Breast epithelium (tissue), 4 donors: Measurements from ENCODE around the gene OPRPN. TPM values are rescaled to one million over a fixed set of nuclear protein-coding genes. Genes with fewer than 3 reads are reported as not detected.

Experiments used
- DNase-seq, 2 donors: peaks; one replicate each; pipeline ENCODE4 v3.0.0-alpha.2; 2019; ENCODE audit warnings: low spot score in 2 of 2
- H3K27ac ChIP-seq, 2 donors: fragments of 200-600 bp; sonication (generic) in 1 of 2; one replicate each; pipeline ENCODE4 v1.5.1; 2016 to 2019; ENCODE audit warnings: mild to moderate bottlenecking in 1 of 2
- H3K27me3 ChIP-seq, 2 donors: fragments of 200-600 bp; sonication (generic) in 1 of 2; one replicate each; pipeline versions ENCODE4 v1.5.1 to v1.6.0; 2017 to 2019; ENCODE audit warnings: control low read depth in 1 of 2, mild to moderate bottlenecking in 1 of 2
- H3K36me3 ChIP-seq: fragments of 200-600 bp; one replicate; pipeline ENCODE4 v1.5.1; 2019
- H3K4me1 ChIP-seq, 2 donors: fragments of 200-600 bp; sonication (generic); one replicate each; pipeline ENCODE4 v1.5.1; 2016 to 2019; ENCODE audit warnings: control low read depth in 1 of 2
- H3K4me3 ChIP-seq, 3 donors: fragments of 200-600 bp; sonication (generic); 1 replicate in 2 of 3; 2 replicates in 1 of 3; pipeline ENCODE4 v1.5.1; 2016 to 2019; ENCODE audit warnings: mild to moderate bottlenecking in 3 of 3, moderate library complexity in 2 of 3
- H3K9me3 ChIP-seq, 2 donors: fragments of 200-600 bp; sonication (generic) in 1 of 2; one replicate each; pipeline ENCODE4 v1.5.1; 2016 to 2019; ENCODE audit warnings: control low read depth in 1 of 2
- POLR2A ChIP-seq: fragments of 450-650 bp; IDR thresholded peaks from one replicate; pipeline ENCODE4 v1.6.1; 2016; ENCODE audit warnings: antibody characterized with exemption, mild to moderate bottlenecking, moderate library complexity
- POLR2AphosphoS5 ChIP-seq, 3 donors: sonication (generic); formaldehyde crosslinking; IDR thresholded peaks; one replicate each; pipeline ENCODE4 v1.6.1; 2017; ENCODE audit warnings: antibody characterized with exemption in 3 of 3
- intact Hi-C: fragments of 100-400 bp; cut with DNase I; formaldehyde crosslinking; loops from one replicate; pipeline ENCODE4 v1.15.1; 2023; ENCODE audit warnings: low total_unique reads
- total RNA-seq, 3 donors: library from RNA; depleted of rRNA; stranded (reverse); fragments of >200 nt; gene quantifications; one replicate each; pipeline ENCODE4 v1.1.0, GENCODE V29; 2016
- TF ChIP-seq, protein P1 (sequence below), 3 donors: fragments of 450-650 bp; IDR thresholded peaks; one replicate each; pipeline ENCODE4 v1.5.1; 2016 to 2017; ENCODE audit warnings: antibody characterized with exemption in 3 of 3, mild to moderate bottlenecking in 3 of 3, moderate library complexity in 3 of 3

OPRPN gene
- total RNA-seq, 3 donors from 2014 or later = 1.0 TPM; not detected in 2

DNA sequence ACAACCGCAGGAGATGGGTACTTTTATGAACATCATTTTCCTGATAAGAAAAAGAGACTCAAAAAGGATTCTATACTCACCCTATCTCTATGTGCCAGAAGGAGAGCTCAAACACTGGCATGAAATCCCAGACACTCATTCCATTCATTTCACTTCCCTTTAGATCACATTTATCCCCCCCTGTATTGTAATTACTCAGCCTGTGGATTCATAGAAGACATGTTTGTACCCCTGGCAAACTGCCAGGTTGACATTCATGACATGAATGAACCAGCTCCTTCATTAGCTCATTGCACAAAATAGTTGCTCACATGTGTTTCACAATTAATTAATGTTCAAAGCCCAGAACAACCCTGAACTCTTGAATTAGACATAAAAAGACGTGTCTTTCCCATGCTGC lies 32.3 kb upstream of the OPRPN start:
- Histone ChIP-seq H3K27me3 (no peaks in the 10 kb centered on the region), H3K36me3 (no peaks in the 10 kb centered on the region), H3K4me1 (no peaks in the 10 kb centered on the region), H3K4me3 (no peak overlapping the region), H3K27ac (no peak overlapping the region), H3K9me3 (no peaks in the 10 kb centered on the region)
- TF ChIP-seq POLR2AphosphoS5 (IDR thresholded peaks at IDR 0.05) (no peak), POLR2A (no peak)
- TF ChIP-seq, protein P1, sequence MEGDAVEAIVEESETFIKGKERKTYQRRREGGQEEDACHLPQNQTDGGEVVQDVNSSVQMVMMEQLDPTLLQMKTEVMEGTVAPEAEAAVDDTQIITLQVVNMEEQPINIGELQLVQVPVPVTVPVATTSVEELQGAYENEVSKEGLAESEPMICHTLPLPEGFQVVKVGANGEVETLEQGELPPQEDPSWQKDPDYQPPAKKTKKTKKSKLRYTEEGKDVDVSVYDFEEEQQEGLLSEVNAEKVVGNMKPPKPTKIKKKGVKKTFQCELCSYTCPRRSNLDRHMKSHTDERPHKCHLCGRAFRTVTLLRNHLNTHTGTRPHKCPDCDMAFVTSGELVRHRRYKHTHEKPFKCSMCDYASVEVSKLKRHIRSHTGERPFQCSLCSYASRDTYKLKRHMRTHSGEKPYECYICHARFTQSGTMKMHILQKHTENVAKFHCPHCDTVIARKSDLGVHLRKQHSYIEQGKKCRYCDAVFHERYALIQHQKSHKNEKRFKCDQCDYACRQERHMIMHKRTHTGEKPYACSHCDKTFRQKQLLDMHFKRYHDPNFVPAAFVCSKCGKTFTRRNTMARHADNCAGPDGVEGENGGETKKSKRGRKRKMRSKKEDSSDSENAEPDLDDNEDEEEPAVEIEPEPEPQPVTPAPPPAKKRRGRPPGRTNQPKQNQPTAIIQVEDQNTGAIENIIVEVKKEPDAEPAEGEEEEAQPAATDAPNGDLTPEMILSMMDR (IDR thresholded peaks at IDR 0.05) = no peak
- intact Hi-C loops = no loop called here
- DNase-seq = no peak

DNA sequence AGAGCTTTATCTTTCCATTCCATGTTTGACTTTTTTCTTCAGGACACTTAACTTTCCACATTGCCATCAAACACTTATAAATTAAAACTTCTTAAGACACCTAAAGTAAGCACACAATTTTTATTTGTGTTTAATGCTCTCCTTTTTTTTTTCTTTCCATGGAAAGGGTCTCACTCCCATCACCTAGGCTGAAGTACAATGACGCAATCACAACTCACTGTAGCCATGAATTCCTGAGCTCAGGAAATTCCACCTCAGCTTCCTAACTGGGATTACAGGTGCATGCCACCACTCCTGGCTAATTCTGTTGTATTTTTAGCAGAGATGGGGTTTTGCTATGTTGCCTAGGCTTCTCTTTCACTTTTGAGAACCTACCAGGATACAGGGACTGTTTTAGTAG lies 29.9 kb upstream of the OPRPN start:
- H3K4me3 ChIP-seq = no peak overlapping the region
- no peak for DNase-seq
- no peaks in the 10 kb centered on the region for H3K9me3 ChIP-seq
- H3K27ac ChIP-seq = no peak overlapping the region
- no peaks in the 10 kb centered on the region for H3K36me3 ChIP-seq
- intact Hi-C loops = no loop called here
- no peaks in the 10 kb centered on the region for H3K27me3 ChIP-seq
- no peaks in the 10 kb centered on the region for H3K4me1 ChIP-seq
- TF ChIP-seq, protein P1 (IDR thresholded peaks at IDR 0.05) = no peak
- TF ChIP-seq POLR2AphosphoS5 (IDR thresholded peaks at IDR 0.05) (no peak), POLR2A (no peak)

DNA sequence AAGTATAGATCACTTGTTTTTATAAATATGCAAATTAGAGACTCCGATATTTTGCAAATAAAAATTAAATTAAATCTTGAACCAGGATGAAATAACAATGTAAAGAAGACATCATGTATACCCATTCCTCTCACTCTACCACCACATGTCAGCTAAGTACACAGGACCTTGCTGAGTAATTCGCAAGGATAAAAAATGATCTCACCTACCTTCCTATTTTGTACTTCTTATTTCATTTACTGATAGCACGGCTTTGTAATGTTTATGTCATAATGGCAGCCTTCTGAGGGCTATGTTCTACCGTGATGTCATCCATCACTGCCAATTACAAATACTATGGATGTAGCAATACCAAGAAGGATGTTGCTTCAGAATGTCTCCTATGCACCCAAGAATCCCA lies 25.8 kb upstream of the OPRPN start:
- no peaks in the 10 kb centered on the region for H3K4me1 ChIP-seq
- H3K4me3 ChIP-seq = no peak overlapping the region
- no peaks in the 10 kb centered on the region for H3K36me3 ChIP-seq
- intact Hi-C loops = no loop called here
- H3K9me3 ChIP-seq = no peaks in the 10 kb centered on the region
- DNase-seq = no peak
- H3K27ac ChIP-seq = no peak overlapping the region
- TF ChIP-seq POLR2A (no peak), POLR2AphosphoS5 (IDR thresholded peaks at IDR 0.05) (no peak)
- TF ChIP-seq, protein P1 (IDR thresholded peaks at IDR 0.05) = no peak
- no peaks in the 10 kb centered on the region for H3K27me3 ChIP-seq

DNA sequence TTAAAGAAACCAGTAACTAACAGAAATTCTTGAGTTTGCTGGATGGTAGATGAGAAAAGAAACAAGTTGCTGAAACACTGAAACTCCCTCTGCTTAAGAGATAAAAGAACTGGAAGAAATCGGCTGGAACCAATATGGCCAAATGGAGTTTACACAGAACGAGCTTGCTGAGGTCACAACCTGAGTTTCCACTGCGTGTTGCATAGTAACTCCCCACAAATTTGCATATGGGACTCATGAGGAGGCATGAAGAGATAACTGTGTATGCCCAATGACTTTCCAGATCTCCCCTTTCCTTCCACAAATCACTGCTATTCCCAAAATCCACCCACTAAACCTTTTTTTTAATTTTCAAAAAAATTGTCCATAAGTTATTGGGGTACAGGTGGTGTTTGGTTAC lies 25.0 kb upstream of the OPRPN start:
- no peak for DNase-seq
- TF ChIP-seq POLR2A = no peak
- TF ChIP-seq POLR2AphosphoS5 (IDR thresholded peaks at IDR 0.05) = no peak
- TF ChIP-seq, protein P1 (IDR thresholded peaks at IDR 0.05) = no peak
- Histone ChIP-seq H3K4me1 (no peaks in the 10 kb centered on the region), H3K27me3 (no peaks in the 10 kb centered on the region), H3K4me3 (no peak overlapping the region), H3K9me3 (no peaks in the 10 kb centered on the region), H3K27ac (no peak overlapping the region), H3K36me3 (no peaks in the 10 kb centered on the region)
- intact Hi-C loops = no loop called here

DNA sequence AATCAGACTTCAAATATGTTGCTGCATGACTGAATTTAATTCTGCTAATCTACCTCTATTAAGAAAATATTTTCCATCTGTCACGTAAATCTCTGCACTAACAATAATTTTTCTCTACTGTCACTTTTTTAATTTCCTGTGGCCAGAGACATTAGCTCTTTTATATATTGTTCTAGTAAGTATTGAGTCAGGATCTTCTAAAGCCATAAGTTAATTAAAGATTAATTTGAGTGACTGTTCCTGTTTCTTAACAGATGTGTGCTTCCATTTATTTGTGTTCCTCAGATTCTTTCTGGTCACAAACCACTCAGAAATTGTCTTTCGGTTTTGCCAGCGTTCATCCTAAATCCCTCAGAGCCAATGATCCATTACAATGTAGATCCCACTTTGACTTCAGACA lies 17.2 kb upstream of the OPRPN start:
- Histone ChIP-seq H3K4me1 (no peaks in the 10 kb centered on the region), H3K4me3 (no peak overlapping the region), H3K27me3 (no peaks in the 10 kb centered on the region), H3K27ac (no peak overlapping the region), H3K9me3 (no peaks in the 10 kb centered on the region), H3K36me3 (no peaks in the 10 kb centered on the region)
- TF ChIP-seq POLR2A (no peak), POLR2AphosphoS5 (IDR thresholded peaks at IDR 0.05) (no peak)
- TF ChIP-seq, protein P1 (IDR thresholded peaks at IDR 0.05) = no peak
- intact Hi-C loops = loop anchor here (10.0 kb wide), 1 partner anchor 1936 kb away; the partner anchor contains the start of gene TMPRSS11E
- DNase-seq = no peak
